Loucy (cell line): ENCODE measurements around the gene PCBP3.

Experiments
- H2AFZ ChIP-seq: fragments of 200-600 bp; sonication (generic); 2 replicates; pipeline ENCODE4 v1.6.0; 2016; ENCODE audit warnings: antibody characterized with exemption, mild to moderate bottlenecking, low read length, moderate library complexity
- H3F3A ChIP-seq: fragments of 200-600 bp; 2 replicates; pipeline ENCODE4 v1.6.0; 2016; ENCODE audit warnings: antibody characterized with exemption, low read depth, mild to moderate bottlenecking
- H3K27me3 ChIP-seq: fragments of 200-600 bp; sonication (generic); 2 replicates; pipeline ENCODE4 v1.6.1; 2014; ENCODE audit warnings: low read length, mild to moderate bottlenecking; ENCODE audit not compliant: insufficient read depth, poor library complexity, severe bottlenecking
- H3K36me3 ChIP-seq: fragments of 200-600 bp; sonication (generic); 2 replicates; pipeline ENCODE4 v1.6.1; 2016; ENCODE audit warnings: low read length; ENCODE audit not compliant: insufficient read depth
- H3K4me1 ChIP-seq: fragments of 200-600 bp; sonication (generic); 2 replicates; pipeline ENCODE4 v1.5.1; 2014; ENCODE audit warnings: low read length, mild to moderate bottlenecking; ENCODE audit not compliant: insufficient read depth, poor library complexity, severe bottlenecking
- H3K4me2 ChIP-seq: fragments of 200-600 bp; sonication (generic); 2 replicates; pipeline ENCODE4 v1.6.0; 2014; ENCODE audit warnings: antibody characterized with exemption, low read length, low read depth, mild to moderate bottlenecking; ENCODE audit not compliant: poor library complexity, severe bottlenecking
- H3K4me3 ChIP-seq: fragments of 200-600 bp; sonication (generic); 2 replicates; pipeline ENCODE4 v1.5.1; 2014; ENCODE audit warnings: low read length, mild to moderate bottlenecking, mixed read lengths; ENCODE audit not compliant: poor library complexity, severe bottlenecking
- H3K79me2 ChIP-seq: fragments of 200-600 bp; sonication (generic); 2 replicates; pipeline ENCODE4 v1.6.1; 2014; ENCODE audit warnings: low read length; ENCODE audit not compliant: insufficient read depth
- H3K9ac ChIP-seq: fragments of 200-600 bp; sonication (generic); 2 replicates; pipeline ENCODE4 v1.6.0; 2014; ENCODE audit warnings: mild to moderate bottlenecking, low read depth, low read length, moderate library complexity; ENCODE audit not compliant: poor library complexity, severe bottlenecking
- H3K9me2 ChIP-seq: fragments of 200-600 bp; sonication (generic); replicated peaks from 2 replicates; pipeline ENCODE4 v1.6.1; 2016; ENCODE audit warnings: low read depth, low read length, mixed read lengths
- H3K9me3 ChIP-seq: fragments of 200-600 bp; sonication (generic); 2 replicates; pipeline ENCODE4 v1.6.1; 2014; ENCODE audit warnings: mild to moderate bottlenecking, antibody characterized with exemption, low read length, low read depth; ENCODE audit not compliant: insufficient read depth
- H4K20me1 ChIP-seq: fragments of 200-600 bp; sonication (generic); 2 replicates; pipeline ENCODE4 v1.6.0; 2014; ENCODE audit warnings: antibody characterized with exemption, low read length, mild to moderate bottlenecking; ENCODE audit not compliant: insufficient read depth, poor library complexity, severe bottlenecking
- EZH2phosphoT487 ChIP-seq: fragments of 200-600 bp; IDR thresholded peaks from 2 replicates; pipeline ENCODE4 v1.6.1; 2018; ENCODE audit warnings: antibody characterized with exemption, mild to moderate bottlenecking, moderate library complexity, borderline replicate concordance
- TF ChIP-seq, protein P1 (sequence below): fragments of 200-600 bp; sonication (generic); conservative IDR thresholded peaks from 2 replicates; pipeline ENCODE4 v1.5.1; 2014; ENCODE audit warnings: mild to moderate bottlenecking, antibody characterized with exemption, low read length

PCBP3 gene

DNA sequence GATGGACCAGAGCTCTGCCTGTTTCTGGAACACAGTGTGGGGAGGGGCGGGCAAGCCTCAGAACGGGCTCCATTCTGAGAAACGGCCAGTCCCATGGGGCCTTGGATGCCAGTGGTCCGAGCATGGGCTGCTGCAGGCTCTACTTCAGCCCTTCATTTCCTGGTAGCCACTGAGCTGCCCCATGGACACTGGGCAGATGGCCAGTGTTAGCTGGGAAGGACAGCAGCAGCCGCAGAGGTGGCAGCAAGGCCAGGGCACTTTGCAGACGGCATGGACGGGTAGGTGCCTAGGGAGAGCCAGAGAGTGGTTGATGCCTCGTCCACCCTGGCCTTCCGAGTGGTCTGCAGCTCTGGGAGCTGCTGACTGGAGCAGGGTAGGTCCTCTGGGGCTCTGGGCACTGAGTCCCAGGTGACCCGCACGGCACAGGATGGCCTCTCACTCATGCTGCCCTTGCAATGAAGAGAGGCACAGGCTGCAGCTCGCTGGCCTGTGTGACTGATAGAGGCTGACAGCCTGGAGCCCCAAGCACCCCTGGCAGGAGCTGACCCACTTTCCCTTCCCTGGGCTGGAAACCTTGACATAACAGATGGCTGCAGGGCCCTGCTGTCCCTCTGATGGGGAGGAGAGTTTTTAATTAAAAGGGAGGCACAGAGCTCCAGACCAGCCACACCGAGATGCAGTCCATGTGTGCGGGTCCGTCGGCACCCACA, 250.4 kb downstream of the PCBP3 start:
- H2AFZ ChIP-seq: no peak overlapping the region
- peaks cover 62% of the 10 kb centered on the region for H3K4me1 ChIP-seq
- H3K79me2 ChIP-seq: no peaks in the 10 kb centered on the region
- H3K9ac ChIP-seq: no peak overlapping the region
- no peak overlapping the region for H3K4me3 ChIP-seq
- no peak overlapping the region for H3K4me2 ChIP-seq
- no peaks in the 10 kb centered on the region for H3K36me3 ChIP-seq
- no peaks in the 10 kb centered on the region for H4K20me1 ChIP-seq
- no peaks in the 10 kb centered on the region for H3K9me3 ChIP-seq
- TF ChIP-seq EZH2phosphoT487: no peak
- TF ChIP-seq, protein P1, sequence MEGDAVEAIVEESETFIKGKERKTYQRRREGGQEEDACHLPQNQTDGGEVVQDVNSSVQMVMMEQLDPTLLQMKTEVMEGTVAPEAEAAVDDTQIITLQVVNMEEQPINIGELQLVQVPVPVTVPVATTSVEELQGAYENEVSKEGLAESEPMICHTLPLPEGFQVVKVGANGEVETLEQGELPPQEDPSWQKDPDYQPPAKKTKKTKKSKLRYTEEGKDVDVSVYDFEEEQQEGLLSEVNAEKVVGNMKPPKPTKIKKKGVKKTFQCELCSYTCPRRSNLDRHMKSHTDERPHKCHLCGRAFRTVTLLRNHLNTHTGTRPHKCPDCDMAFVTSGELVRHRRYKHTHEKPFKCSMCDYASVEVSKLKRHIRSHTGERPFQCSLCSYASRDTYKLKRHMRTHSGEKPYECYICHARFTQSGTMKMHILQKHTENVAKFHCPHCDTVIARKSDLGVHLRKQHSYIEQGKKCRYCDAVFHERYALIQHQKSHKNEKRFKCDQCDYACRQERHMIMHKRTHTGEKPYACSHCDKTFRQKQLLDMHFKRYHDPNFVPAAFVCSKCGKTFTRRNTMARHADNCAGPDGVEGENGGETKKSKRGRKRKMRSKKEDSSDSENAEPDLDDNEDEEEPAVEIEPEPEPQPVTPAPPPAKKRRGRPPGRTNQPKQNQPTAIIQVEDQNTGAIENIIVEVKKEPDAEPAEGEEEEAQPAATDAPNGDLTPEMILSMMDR: no peak
- H3K9me2 ChIP-seq: no peaks in the 10 kb centered on the region
- H3K27me3 ChIP-seq: no peaks in the 10 kb centered on the region
- no peaks in the 10 kb centered on the region for H3F3A ChIP-seq

DNA sequence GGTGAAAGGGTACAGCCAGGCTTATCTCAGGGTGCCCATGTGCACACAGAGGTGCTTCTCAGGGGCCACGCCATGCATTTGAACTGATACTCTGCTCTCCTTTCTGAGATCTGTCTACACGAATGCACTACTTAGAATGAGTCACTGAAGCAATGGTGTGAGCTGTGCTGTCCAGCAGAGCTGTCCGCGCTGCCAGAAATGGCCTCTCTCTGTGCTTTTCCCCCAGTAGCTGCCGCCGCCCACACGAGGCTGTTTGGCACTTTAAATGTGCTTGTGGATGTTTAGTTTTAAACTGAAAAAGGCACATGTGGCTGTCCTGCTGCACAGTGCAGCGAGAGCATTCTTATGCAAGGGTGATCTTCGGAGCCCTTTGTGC, 250.9 kb downstream of the PCBP3 start:
- TF ChIP-seq, protein P1: no peak
- no peak for TF ChIP-seq EZH2phosphoT487
- no peak overlapping the region for H3K9ac ChIP-seq
- no peaks in the 10 kb centered on the region for H3K79me2 ChIP-seq
- H3F3A ChIP-seq: no peaks in the 10 kb centered on the region
- H3K4me2 ChIP-seq: no peak overlapping the region
- H4K20me1 ChIP-seq: no peaks in the 10 kb centered on the region
- H3K9me2 ChIP-seq: no peaks in the 10 kb centered on the region
- no peaks in the 10 kb centered on the region for H3K36me3 ChIP-seq
- no peak overlapping the region for H3K4me3 ChIP-seq
- no peaks in the 10 kb centered on the region for H3K27me3 ChIP-seq
- no peak overlapping the region for H2AFZ ChIP-seq
- no peaks in the 10 kb centered on the region for H3K9me3 ChIP-seq
- peaks cover 56% of the 10 kb centered on the region for H3K4me1 ChIP-seq

DNA sequence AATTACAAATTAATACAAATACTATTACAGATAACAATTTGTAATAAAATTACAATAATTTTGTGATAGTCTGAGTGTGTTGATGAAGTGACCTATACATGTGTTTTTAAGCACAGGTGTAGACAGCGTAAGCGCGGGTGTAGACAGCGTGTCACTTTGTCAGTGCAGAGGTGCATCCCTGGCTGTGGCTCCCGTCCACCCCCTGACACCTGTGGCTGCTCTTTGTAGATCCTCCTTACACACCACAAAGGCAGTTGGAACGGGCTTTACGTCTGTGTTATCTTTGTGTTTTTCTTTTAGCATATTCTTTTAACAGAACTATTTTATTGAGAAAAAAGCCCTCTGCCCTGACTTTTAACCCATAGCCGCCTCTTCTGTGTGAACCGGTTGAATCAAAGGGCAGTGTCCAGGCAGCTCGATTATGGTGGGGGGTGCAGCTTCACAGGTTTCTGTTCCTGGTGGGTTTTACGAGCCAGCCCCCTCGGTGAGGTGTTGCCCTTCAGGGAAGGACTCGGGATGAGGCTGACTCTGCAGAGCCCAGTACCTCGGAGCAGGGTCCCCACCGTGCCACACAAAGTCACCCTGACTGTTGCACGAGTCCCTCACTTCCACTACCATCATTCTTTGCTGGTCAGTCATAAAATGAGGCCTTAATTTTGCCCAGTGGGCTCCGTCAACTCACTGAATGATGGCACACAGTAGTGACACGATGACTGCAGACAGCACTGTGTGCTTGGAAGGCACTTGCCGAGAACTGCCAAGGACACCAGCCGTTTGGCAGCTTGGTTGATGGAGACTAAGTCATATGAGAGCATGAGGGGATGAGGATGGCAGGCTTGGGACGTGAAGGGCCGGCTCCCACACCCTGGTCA, 251.6 kb downstream of the PCBP3 start:
- Histone ChIP-seq H3K4me1 (peaks cover 49% of the 10 kb centered on the region), H3K79me2 (no peaks in the 10 kb centered on the region), H3K9me2 (no peaks in the 10 kb centered on the region), H3F3A (no peaks in the 10 kb centered on the region), H3K4me3 (no peak overlapping the region), H3K9ac (no peak overlapping the region), H3K9me3 (no peaks in the 10 kb centered on the region), H3K36me3 (no peaks in the 10 kb centered on the region), H2AFZ (no peak overlapping the region), H3K27me3 (no peaks in the 10 kb centered on the region), H3K4me2 (no peak overlapping the region), H4K20me1 (no peaks in the 10 kb centered on the region)
- TF ChIP-seq EZH2phosphoT487: no peak
- TF ChIP-seq, protein P1: no peak
